ENCODE data around the gene PSMD5.

Gene PSMD5

DNA sequence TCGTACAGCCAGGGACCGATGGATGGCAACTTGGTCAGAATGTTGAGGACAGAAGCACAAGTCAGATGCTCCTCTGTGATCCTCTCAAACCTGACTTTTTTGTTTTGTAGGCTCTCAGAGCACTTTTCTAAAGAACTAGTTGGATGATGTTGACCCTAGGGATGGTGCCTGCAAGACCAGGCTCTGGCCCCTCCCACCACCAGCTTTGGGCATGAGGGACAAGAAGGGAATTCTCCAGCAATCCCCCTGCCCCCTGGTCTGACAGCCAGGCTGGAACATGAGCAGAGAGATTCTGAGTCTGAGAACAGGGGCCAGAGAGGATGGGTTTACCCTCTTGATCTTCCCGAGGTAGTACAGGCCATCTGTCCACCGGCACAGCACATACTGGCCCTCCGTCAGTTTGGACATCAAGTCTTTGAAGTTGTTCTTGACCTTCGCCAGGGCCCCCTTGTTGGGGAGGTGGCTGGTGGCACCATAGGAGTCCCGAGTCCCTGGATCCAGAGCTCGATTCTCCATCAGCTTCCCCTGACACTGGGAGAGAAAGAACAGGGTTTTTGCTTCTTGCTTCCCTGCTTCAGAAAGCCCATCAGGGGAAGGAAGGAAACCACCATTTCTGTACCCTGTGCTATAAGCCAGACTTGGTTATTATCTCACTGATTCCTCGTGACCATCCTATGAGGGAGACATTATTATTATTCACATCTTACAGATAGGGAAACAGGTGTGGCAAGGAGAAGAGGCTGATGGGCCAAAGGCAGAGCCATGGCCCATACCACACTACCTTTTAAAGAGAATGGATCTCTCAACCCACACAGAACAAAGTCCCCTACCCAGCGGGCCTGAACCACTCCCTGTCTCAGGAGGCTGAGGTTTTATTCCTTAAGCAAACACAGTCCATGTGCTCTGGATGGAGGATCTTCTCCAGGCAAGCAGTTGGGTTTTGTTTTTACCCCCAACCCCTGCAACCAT is 31.8 kb upstream of the PSMD5 start:
- no peak for DNase-seq

DNA sequence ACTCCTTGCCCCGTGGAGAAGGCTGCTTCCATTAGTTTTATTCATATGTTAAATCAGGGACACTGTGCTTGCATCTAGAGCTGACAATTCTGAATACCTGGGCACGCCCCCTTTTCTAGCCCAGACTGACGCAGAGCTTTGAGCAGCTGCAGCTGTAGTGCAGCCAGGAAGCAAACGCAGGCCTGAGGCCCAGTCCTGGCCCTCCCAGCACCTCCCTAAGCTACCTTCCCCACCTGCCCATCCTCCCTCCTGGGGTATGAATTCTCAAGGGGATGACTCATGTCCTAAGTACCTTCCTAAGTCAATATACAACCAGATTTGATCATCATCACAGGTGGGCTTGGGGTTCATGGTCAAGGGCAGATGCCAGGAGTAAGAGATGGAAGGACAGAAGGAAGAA is 30.8 kb upstream of the PSMD5 start:
- DNase-seq = no peak

DNA sequence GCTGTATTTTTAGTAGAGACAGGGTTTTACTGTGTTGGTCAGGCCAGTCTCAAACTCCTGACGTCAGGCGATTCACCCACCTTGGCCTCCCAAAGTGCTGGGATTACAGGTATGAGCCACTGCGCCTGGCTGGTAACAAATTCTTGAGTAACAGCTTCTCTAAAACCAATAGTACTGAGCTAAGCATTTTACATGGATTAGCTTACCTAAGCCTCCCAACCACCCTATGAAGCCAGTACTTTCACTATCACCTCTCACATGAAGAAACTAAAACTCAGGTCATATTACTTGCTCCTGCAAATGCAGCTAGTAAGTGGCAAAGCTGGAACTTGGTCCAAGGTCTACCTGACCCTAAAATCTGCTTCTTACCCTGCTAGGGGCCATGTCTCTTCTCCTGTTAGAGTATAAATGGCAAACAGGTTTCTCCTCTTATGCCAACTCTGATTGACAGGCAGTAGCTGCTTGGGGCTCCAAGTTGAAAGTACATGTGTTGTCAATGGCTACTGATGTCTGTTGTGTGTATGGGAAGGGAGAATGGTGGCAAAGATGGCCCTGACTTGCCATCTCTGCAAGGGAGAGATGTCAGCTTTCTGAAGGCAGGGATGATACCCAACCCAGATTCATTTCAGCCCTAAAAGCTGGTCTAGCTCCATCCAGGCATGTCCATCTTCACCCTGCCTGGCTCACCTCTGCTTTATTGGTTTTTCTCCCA is 30.2 kb upstream of the PSMD5 start:
- DNase-seq = no peak

DNA sequence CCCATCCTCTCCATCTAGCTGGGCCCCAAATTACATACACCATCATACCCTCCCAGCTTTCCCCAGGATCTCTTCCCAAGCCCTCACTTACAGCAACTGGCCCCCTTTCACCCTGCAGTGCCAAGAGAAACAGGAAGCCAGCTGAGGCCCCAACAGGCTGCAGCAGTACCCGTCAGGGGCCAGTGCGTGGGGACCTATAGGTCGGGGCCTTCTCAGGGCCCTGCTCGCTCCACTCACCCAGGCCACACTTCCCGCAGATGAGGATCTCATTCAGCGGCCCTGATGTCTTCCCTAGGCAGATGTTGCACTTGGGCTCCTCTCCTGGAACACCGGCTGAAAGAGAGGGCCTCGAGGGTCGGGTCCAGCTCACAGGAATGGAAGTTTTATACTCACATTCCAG is 27.5 kb upstream of the PSMD5 start:
- DNase-seq = no peak

DNA sequence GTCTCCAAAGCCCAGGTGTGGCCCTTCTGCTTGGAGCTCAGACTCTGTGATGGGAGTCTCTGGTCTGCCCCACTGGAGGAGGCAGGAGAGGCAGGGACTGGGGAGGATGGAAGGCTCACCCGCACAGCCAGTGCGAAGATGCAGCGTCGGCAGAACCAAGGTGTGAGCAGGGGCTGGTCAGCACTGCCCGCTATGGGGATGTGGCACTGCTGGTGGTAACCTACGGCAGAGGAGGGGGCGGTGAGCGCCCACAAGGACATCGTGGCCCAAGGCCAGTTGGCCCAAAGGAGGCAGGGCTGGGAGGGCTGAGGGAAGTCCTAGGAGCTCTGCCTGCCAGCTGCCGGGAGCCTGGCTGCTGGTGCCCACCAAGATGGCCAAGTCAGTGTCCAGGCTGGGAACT is 27.0 kb upstream of the PSMD5 start:
- DNase-seq = no peak

DNA sequence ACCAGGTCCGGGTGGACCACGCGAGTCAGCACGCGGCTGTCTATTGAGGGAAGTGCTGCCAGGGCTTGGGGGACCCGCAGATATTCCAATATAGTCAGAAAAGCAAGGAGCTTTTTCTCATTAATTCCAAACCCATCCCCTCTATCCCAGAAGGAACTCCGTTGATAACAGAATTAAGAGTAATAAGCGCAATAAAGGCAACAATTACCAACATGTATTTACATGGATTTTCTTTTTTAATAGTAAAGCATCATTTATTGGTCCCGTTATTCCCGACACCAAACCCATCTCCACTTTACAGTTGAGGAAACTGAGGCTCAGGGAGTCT is 26.6 kb upstream of the PSMD5 start:
- DNase-seq = no peak

DNA sequence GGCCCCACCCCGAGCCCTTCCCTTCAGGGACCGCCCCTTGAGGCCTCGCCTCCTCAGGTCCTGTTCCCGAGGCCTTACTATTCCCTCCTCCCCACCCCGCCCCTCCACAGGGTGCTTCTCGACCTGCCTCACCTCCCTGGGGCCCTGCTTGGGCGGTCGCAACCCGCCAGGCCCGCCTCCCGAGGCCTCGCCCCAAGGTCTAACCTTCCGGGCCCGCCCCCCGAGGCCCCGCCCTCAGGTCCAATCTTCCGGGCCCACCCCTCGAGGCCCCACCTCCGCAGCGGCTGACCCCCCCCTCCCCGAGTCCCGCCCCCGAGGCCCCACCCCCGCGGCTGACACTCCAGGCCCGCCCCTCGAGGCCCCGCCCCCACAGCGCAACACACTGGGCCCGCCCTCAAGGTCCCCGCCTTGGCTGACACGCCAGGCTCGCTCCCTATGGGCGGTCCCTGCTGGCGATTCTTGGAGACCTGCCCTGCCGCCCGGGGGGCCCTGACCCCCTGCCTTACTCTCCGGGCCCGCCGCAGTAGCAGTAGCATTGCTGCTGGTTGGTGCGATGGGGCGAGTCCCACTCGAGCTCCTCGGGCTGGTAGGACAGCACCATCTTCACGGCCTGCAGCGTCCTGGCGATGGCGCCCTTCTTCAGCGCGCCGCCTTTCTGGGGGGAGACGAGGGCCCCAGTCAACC is 26.1 kb upstream of the PSMD5 start:
- no peak for DNase-seq

DNA sequence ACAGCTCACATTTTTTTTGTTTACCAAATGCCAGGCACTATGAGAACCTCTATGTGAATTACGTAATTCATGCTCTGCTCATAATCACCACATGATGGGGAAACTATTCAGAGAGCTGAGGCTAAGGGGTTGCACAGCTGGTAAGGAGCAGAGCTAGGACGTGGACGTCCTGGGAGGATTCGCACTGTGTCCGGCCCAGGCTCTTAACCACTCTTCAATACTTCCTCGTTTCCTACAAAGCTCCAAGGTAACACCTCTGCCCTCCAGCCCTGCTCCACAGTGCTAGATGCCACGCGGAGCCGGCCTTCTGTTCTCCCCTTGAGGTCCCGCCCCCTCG is 25.6 kb upstream of the PSMD5 start:
- no peak for DNase-seq

DNA sequence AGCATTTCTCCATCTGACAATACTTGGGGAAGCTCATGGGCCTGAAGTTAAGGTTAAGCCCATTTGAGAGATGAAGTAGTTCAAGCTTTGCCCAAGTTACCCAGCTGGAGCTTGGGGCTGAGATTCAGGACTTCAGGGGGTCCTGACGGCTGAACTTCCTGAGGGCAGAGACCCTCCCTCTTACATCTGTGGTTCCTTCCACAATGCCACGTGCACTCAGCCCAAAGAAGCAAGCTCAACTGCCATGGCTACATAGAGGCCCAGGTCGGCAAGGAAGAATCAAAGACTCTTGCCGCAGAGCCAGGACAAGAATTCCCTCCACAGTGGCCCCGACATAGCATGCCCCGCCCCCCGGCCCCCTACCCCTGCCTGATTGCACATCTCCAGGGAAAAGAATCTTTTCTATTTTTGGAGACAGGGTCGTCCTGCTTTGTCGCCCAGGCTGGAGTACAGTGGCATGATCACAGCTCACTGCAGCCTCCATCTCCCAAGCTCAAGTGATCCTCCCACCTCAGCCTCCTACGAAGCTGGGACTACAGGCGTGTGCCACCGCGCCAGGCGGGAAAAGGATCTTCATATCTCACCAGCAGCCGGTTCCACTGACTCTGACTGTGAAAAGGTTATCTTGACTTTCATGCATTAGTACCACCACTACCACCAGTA is 25.1 kb upstream of the PSMD5 start:
- no peak for DNase-seq

DNA sequence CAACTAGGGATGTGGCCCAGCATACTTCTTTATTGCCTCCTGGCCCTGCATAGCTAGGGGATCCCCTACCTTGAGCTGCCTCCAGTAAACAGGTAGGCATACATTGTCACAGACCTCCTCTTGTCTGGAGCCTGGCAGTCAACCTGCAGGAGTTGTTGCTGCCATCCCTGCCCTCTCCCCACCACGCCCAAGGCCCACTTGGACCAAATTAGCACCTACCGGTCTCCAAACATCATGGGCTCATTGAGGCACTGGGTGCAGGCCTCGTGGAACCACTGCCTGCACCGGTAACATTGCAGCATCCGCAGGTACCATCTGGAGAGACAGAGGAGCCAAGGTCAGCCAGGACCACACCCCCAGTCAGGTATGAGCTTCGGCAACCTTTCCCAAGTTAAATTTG is 23.9 kb upstream of the PSMD5 start:
- DNase-seq = no peak

DNA sequence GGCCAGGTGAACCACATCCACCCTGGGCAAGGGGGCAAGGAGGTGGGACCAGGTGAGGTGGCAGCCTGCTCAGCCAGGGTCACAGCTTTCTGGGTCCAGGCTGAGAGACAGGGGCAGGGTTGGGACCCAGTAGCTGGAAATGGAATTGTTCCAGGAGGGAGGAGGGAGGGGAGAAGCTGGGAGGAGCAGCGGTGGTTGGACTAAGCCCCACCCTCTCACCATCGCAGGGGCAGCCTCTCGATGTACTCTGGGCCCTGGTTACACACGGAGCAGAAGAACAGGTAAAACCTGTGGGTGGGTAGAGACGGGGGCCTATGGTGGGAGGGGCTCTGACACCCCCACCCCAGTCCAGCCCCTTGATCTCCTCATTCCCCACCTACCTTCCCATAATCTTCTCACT is 23.1 kb upstream of the PSMD5 start:
- DNase-seq = no peak

DNA sequence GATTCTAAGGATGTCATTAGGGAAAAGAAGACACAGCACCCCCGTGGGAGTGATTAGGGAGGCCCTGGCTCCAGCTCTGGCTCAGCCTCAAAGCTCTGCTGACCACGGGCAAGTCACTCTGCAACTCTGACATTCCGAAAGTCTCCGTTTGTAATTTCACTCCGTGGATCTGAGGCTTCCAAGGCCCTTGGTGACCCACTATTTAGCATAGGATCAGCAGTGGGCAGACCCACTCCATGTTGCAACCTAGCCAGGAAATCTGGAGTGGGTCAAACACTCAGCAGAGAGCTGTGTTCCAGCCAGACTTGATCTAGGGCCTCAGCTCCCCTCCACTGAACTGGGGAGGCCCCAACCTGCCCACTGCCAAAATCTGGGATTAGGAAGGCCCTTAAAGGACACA is 22.5 kb upstream of the PSMD5 start:
- no peak for DNase-seq

DNA sequence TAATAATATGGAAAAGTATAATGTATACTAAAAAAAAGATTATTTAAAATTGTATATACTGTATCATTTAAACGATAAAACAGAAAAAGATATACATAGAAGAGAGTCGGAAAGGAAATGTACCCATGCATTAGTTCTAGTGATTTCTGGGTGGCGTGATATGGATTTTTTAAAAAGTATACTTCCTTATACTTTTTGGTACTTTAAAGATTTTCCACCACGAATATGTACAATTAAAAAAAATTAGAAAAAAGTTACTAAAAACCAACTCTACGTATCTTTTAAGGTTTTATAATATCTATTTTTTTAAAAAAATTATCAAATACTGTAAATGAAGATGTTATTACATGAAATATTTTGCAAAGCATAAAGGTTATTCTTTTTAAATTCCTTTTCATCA is 22.0 kb upstream of the PSMD5 start:
- DNase-seq = no peak

DNA sequence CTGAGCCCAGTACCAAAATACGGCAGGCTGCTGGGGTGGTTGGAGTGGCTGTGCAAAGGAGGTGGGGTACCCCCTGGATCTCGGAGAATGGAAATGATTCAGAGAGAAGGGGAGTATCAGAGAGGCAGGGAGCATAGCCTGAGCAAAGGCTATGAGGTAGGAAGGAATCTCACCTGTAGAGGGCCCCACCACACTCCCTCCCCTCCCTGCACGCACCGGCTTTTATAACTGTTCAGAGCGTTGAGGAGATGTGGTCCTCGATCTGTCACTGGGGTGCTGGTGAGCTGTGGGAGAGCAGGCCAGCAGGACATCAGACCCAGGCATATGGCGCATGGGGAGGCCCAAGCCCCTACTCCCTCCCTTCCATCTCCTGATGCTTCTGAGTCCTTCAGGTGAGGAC is 21.1 kb upstream of the PSMD5 start:
- DNase-seq = no peak

DNA sequence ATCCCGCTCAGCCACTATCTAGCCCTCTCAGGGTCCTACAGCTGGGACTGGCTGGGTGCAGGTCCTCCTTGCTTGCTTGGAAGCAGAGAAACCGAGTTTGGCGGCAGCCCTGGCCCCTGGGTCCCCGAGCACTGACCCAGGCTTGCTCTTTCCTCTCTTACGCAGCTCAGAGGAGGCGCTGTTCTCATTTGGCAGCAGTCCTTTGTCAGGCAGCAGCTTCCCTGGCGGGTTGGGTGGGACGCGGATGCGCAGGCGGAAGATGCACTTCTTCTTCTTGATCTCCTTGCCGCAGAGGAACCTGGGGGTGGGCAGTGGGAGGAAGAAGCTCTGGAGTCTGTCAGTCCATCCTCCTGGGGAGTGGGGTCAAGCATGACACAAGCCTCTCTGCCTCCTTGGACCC is 19.7 kb upstream of the PSMD5 start:
- DNase-seq = no peak

DNA sequence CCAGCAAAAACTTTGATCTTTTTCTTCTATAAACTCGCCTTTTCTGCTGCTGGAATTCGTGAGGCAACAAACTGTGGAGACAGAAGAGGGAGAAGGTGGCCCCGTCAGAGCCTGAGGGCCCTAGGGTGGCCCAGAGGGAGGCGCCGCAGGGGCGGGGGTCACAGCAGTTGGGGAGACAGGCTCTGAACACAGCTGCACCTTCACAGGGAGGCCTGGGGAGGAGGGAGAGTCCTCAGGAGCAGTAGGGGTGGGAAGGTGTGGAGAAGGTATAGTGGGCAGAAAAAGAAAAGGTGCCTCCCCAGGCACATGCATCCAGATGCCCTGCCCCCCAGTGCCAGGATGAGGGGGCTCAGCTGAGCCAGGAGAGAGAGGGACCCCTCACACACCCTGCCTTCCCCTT is 19.2 kb upstream of the PSMD5 start:
- no peak for DNase-seq

DNA sequence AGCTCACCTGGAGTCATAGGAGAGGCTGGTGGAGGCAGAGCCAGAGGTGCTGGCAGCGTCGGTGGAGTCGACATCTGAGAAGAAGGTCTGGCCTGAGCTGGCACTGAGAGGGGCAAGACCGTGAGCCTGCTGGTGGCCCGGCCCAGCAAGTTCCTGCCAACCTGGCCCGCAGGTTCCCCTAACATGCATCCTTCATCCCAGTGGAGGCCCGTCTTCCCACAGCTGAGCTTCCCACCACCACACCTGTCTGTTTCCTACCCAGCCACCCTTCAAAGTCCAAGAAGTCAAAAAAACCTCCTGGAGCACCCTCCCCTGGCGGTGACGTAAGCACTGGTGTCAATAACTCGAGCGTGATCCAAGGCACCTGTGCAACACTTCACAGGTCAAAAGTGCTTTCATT is 17.4 kb upstream of the PSMD5 start:
- DNase-seq = no peak

DNA sequence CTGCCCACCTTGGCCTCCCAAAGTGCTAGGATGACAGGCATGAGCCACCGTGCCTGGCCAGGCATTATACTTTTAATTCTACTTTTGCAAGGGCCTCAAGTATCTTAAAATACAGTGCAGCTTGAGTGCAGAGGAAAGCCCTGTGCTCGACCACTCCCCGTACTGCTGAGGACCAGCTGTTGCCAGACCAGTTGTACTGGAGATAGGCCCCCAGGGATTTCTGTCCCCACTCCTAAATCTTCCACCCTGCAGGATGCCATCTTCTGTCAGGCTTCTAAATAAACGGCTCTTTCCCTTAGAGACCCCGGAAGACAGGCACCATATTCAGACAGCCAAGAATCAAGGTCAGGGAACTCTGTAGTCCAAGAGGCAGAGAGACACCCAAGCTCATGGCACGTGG is 16.6 kb upstream of the PSMD5 start:
- no peak for DNase-seq

DNA sequence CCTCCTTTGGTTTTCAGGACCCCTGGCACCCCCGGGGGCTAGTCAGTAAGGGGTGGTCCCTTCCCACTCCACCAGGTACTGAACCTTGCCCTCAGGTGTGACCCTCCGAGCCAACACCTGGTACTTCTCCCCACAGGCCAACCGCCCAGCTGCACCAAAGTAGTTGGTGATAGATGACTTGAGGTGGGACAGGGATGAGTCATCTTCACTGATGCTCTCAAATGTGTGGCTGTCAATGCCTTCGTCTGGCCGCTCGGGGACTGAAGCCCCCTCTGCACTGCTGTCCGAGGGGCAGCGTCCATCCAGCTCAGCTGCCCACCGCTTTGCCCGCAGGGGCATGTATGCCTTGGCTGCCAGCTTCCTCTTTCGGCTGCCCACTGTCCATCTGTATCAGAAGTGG is 15.2 kb upstream of the PSMD5 start:
- DNase-seq = no peak

DNA sequence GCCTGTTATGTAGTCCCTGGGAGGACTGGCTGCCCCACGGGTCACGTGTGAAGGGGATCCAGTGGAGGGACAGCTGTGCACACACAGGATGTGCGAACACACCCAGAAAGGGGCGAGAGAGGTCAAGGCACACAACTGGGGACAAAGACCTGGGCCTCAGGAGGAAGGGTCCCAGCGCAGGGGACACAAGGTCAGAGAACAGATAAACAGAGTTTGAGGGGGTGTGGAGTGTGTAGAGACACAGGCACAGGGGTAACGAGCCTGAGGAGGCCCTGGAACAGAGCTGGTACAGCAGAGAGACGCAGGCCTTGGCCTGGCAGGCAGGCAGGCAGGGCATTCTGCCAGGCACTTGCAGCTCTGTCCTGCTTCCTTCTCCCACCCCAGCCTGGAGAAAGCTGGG is 14.8 kb upstream of the PSMD5 start:
- no peak for DNase-seq

DNA sequence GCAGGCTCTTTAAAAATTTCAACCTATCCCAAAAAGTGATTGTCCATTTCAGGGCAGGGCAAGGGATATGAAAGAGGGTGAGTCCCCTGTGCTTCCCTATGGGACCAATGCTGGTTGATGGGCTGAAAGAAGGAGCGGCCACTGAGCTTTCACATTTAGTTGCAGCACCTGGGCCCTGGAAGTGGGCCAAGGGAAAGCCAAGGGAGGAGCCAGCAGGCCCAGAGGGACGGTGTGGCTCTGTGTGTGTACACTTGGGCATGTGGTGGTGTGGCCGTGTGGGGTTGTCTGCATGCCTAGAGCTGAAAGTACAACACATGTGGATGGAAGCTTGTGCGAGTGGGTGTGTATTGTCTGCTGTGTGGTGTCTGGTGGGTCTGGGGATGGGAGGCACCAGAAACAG is 14.0 kb upstream of the PSMD5 start:
- DNase-seq = no peak

DNA sequence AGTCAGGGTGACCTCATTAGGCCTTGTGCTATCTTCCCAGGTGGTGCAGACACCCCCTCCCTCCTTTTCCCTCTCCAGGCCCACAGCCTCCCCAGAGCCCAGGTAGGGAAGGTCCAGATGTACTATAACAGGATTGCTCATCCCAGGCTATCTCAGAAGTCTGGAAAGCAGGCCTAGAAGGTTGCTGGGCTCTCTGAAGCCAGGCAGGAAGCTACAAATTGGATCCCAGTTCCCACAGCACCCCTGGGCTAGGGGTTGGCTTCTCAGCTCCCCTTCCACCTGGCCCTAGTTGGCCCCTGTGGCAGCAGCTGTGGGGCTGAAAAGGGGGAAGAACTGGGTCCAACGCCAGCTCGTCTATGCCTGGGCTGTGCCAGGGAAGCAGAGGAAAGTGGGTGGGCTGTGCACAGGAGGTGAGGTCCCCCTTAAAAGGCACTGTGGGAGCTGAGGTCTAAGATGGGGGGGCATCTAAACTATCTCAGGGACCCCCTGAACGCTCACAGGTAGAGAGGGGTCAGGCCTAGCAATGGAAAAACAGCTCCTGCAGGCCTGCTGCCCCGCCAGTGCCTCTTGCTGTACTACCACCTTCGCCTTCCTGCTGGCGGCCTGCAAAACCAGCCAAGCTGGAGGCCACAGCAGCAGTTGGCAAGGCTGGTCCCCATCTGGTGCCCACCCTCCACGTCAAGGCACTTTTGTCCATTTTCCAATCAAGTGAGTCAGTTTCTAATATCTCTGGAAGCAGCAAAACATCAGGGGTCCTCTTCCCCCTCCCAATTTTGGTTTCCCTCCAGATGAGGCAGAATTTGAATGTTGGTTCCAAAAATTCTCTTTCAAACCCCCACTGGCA is 13.3 kb upstream of the PSMD5 start:
- no peak for DNase-seq
